ENCODE results near the gene RNF128.

- TF ChIP-seq EZH2phosphoT487 (IDR thresholded peaks at IDR 0.05; ENCODE audit: borderline replicate concordance, low read length): no peak
- TF ChIP-seq, protein P1, sequence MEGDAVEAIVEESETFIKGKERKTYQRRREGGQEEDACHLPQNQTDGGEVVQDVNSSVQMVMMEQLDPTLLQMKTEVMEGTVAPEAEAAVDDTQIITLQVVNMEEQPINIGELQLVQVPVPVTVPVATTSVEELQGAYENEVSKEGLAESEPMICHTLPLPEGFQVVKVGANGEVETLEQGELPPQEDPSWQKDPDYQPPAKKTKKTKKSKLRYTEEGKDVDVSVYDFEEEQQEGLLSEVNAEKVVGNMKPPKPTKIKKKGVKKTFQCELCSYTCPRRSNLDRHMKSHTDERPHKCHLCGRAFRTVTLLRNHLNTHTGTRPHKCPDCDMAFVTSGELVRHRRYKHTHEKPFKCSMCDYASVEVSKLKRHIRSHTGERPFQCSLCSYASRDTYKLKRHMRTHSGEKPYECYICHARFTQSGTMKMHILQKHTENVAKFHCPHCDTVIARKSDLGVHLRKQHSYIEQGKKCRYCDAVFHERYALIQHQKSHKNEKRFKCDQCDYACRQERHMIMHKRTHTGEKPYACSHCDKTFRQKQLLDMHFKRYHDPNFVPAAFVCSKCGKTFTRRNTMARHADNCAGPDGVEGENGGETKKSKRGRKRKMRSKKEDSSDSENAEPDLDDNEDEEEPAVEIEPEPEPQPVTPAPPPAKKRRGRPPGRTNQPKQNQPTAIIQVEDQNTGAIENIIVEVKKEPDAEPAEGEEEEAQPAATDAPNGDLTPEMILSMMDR (IDR thresholded peaks at IDR 0.05; ENCODE audit: low read depth, low read length, poor library complexity, severe bottlenecking): no peak
These were observed 27.8 kb upstream of the RNF128 start for GRCh38 chrX:106698693-106699092.

Data from DOHH2 (cell line).